Ectodermal cell (in vitro differentiated cells): Measurements from ENCODE around the gene CD46.

Source experiments
- H3K27ac ChIP-seq: 2 replicates; pipeline ENCODE4 v1.7.0; 2013; ENCODE audit warnings: mild to moderate bottlenecking, low read depth, low read length; ENCODE audit not compliant: insufficient read depth, poor library complexity, severe bottlenecking
- H3K27me3 ChIP-seq: 2 replicates; pipeline ENCODE4 v1.7.0; 2013; ENCODE audit warnings: mild to moderate bottlenecking, low read length; ENCODE audit not compliant: insufficient read depth, control insufficient read depth, poor library complexity, severe bottlenecking
- H3K36me3 ChIP-seq: one replicate; pipeline ENCODE4 v1.7.0; 2013; ENCODE audit warnings: low read length; ENCODE audit not compliant: control insufficient read depth, insufficient read depth
- H3K4me1 ChIP-seq: one replicate; pipeline ENCODE4 v1.7.0; 2013; ENCODE audit warnings: low read length; ENCODE audit not compliant: control insufficient read depth, insufficient read depth
- H3K4me3 ChIP-seq: 2 replicates; pipeline ENCODE4 v1.7.0; 2013; ENCODE audit warnings: low read depth, low read length, control low read depth; ENCODE audit not compliant: insufficient read depth
- H3K9me3 ChIP-seq: 2 replicates; pipeline ENCODE4 v1.7.0; 2013; ENCODE audit warnings: mild to moderate bottlenecking, low read length, moderate library complexity; ENCODE audit not compliant: control insufficient read depth
- WGBS, 2 experiments: methylation state at CpG; one replicate each; pipeline ENCODE4 v1.1.7; 2013; ENCODE audit warnings: missing lambda C conversion rate in 2 of 2; 5-methylcytosine and 5-hydroxymethylcytosine counted together

CD46 gene

GRCh38 chr1:207836591-207837347 is 84.9 kb downstream of the CD46 start:
- WGBS, 2 experiments: 92 to 94% methylated on average over 15 of the region's 15 CpGs
- no peaks in the 10 kb centered on the region for H3K27me3 ChIP-seq
- H3K27ac ChIP-seq: no peak overlapping the region
- no peak overlapping the region for H3K4me3 ChIP-seq
- H3K4me1 ChIP-seq: peaks cover 2% of the 10 kb centered on the region
- H3K9me3 ChIP-seq: no peaks in the 10 kb centered on the region
- no peaks in the 10 kb centered on the region for H3K36me3 ChIP-seq

GRCh38 chr1:207837673-207838072 is 85.8 kb downstream of the CD46 start:
- Histone ChIP-seq H3K4me3 (no peak overlapping the region), H3K27ac (no peak overlapping the region), H3K9me3 (no peaks in the 10 kb centered on the region), H3K27me3 (no peaks in the 10 kb centered on the region), H3K4me1 (peaks cover 5% of the 10 kb centered on the region), H3K36me3 (no peaks in the 10 kb centered on the region)
- WGBS, 2 experiments: 96 to 100% methylated on average over 3 of the region's 4 CpGs

- whole genome bisulfite sequencing, 2 experiments: 87 to 88% methylated on average over 14 to 15 of the region's 15 CpGs
- Histone ChIP-seq H3K36me3 (no peaks in the 10 kb centered on the region), H3K4me1 (peaks cover 5% of the 10 kb centered on the region), H3K27me3 (no peaks in the 10 kb centered on the region), H3K4me3 (no peak overlapping the region), H3K27ac (no peak overlapping the region), H3K9me3 (no peaks in the 10 kb centered on the region)
Observed at GRCh38 chr1:207838156-207839082, 86.6 kb downstream of the CD46 start.

DNA sequence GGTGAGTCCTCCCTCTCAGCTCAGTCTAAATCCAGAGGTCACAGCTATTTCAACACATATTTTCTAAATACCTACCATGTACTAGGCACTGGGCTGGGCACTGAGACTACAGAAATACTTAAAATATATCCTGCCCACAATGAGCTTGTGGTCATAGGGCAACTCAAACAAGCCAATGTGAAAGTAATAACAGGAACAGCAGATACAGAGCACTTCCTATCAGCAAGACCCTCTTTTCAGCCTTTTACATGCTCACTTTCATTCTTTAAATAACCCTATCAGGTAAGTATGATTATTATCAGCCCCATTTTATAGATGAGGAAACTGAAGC is 87.2 kb downstream of the CD46 start:
- H3K27ac ChIP-seq: no peak overlapping the region
- H3K36me3 ChIP-seq: no peaks in the 10 kb centered on the region
- no peaks in the 10 kb centered on the region for H3K9me3 ChIP-seq
- H3K27me3 ChIP-seq: no peaks in the 10 kb centered on the region
- H3K4me1 ChIP-seq: peaks cover 5% of the 10 kb centered on the region
- H3K4me3 ChIP-seq: no peak overlapping the region

DNA sequence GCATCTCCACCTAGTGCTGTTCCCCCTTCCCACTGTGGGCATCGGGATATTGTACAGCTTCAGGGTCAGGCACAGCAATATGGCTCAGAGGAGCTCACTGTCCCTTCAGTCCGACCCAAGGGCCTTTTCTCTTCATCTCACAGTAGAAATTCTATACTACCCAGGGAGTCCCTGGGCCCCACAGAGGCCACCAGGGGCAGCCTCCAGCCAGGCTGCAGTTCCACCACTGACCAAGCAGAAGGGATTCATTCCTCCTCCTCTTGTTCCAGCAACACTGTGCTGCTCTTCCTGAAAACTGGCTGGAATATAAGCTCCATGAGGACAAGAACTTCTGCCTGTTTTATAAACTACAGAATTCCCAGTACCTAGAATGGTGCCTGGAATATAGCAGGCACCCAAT is 88.5 kb downstream of the CD46 start:
- Histone ChIP-seq H3K36me3 (no peaks in the 10 kb centered on the region), H3K4me1 (peaks cover 5% of the 10 kb centered on the region), H3K27ac (no peak overlapping the region), H3K27me3 (no peaks in the 10 kb centered on the region), H3K4me3 (no peak overlapping the region), H3K9me3 (no peaks in the 10 kb centered on the region)
- 92% methylated on average over 2 of the region's 2 CpGs for WGBS, 2 experiments

- peaks cover 5% of the 10 kb centered on the region for H3K4me1 ChIP-seq
- H3K27me3 ChIP-seq: no peaks in the 10 kb centered on the region
- H3K9me3 ChIP-seq: no peaks in the 10 kb centered on the region
- no peak overlapping the region for H3K4me3 ChIP-seq
- H3K36me3 ChIP-seq: no peaks in the 10 kb centered on the region
- WGBS, 2 experiments: 72 to 73% methylated on average over 1 of the region's 1 CpG
- H3K27ac ChIP-seq: no peak overlapping the region
Observed at GRCh38 chr1:207841293-207841692, 89.4 kb downstream of the CD46 start.

DNA sequence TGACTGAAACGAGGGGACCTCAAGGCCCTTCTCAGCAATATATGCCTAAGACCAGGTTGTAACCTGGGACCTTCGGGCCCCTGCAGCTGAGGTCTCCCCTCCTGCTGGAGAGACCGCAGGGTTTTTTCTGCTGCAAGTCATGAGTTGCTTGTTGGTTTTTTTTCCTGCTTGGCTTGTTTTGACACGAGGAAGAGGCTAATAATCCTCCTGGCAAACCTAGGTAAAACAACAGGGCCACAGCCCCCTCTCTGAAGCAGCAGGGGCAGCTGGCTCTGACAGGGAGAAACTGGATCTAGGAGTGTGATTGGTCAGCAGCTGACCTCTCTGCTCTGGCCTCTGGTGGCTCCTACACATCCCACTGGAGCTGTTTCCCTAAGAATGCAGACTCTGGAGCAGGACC is 90.0 kb downstream of the CD46 start:
- no peaks in the 10 kb centered on the region for H3K9me3 ChIP-seq
- WGBS, 2 experiments: 62 to 71% methylated on average over 4 of the region's 4 CpGs

GRCh38 chr1:207842506-207842905 is 90.7 kb downstream of the CD46 start:
- no peaks in the 10 kb centered on the region for H3K27me3 ChIP-seq
- H3K36me3 ChIP-seq: no peaks in the 10 kb centered on the region
- no peak overlapping the region for H3K4me3 ChIP-seq
- H3K27ac ChIP-seq: no peak overlapping the region
- WGBS, 2 experiments: 89 to 94% methylated on average over 6 of the region's 6 CpGs
- H3K9me3 ChIP-seq: no peaks in the 10 kb centered on the region
- peaks cover 5% of the 10 kb centered on the region for H3K4me1 ChIP-seq

More for the DNA sequence above, 90.0 kb downstream of the CD46 start:
- Histone ChIP-seq H3K27ac (no peak overlapping the region), H3K27me3 (no peaks in the 10 kb centered on the region), H3K4me3 (no peak overlapping the region), H3K4me1 (peaks cover 5% of the 10 kb centered on the region), H3K36me3 (no peaks in the 10 kb centered on the region)

DNA sequence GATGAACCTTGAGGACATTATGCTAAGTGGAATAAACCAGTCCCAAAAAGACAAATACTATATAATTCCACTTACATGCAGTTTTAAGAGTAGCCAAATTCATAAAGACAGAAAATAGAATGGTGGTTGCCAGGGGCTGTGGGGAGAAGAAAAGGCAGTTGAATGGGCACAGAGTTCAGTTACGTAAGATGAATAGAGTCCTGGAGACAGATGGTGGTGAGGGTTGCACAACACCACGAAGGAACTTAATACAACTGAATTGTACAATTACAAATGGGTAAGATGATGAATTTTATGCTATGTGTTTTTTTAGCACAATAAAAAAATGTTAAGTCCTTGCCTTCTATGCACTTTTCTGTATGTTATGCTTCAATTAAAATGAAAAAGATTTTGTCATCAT is 92.5 kb downstream of the CD46 start:
- Histone ChIP-seq H3K4me3 (no peak overlapping the region), H3K36me3 (no peaks in the 10 kb centered on the region), H3K27me3 (no peaks in the 10 kb centered on the region), H3K4me1 (peaks cover 5% of the 10 kb centered on the region), H3K27ac (no peak overlapping the region), H3K9me3 (no peaks in the 10 kb centered on the region)
- WGBS, 2 experiments: 90 to 97% methylated on average over 2 of the region's 2 CpGs
